SU-DHL-6 (cell line): ENCODE results near the gene C16orf78.

Experiments
- EZH2phosphoT487 ChIP-seq: fragments of 200-600 bp; sonication (generic), shearing (Covaris generic); conservative IDR thresholded peaks from 2 replicates; pipeline ENCODE4 v1.6.1; 2018; ENCODE audit warnings: mild to moderate bottlenecking, antibody characterized with exemption, low read length, moderate library complexity, mixed read lengths
- TF ChIP-seq, protein P1 (sequence below): fragments of 200-600 bp; sonication (generic); IDR thresholded peaks from one replicate; pipeline ENCODE4 v1.5.1; 2017; ENCODE audit warnings: antibody characterized with exemption, mild to moderate bottlenecking, low read length, moderate library complexity; ENCODE audit not compliant: insufficient read depth, poor library complexity, severe bottlenecking

DNA sequence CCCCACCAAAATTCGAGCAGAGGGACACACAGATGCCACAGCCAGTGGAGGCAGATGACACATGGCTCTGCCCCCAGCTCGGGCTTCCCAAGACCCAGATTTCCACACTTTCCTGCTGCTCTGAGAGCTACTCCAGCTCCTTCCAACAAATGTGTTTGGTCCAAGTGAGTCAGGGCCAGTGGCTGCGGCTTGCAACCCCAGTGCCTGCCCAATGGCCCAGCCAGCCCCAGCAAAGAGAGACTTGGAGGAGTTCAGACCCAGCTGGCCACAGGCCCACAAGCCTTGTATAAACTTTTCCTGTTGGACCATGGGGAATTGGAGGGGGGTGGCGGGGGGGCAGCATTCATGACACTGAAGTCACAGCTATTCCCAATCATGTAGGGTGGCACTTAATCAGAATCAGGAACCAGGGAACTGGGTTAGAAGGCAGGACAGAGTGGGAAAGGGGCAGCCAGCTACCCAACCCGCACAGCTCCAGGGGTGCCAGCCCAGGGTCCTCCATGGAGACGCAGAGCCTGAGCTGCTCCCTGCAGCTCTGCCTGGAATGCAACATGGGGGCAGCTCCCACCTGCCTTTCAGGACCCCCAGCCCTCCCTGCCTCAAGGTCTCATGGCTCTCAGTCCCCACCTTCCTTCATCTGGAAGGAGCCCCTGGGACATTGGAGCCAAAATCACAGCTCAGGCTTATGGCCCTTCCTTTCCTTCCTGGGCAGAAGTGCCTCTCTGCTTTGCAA lies 17.5 kb upstream of the C16orf78 start:
- TF ChIP-seq, protein P1, sequence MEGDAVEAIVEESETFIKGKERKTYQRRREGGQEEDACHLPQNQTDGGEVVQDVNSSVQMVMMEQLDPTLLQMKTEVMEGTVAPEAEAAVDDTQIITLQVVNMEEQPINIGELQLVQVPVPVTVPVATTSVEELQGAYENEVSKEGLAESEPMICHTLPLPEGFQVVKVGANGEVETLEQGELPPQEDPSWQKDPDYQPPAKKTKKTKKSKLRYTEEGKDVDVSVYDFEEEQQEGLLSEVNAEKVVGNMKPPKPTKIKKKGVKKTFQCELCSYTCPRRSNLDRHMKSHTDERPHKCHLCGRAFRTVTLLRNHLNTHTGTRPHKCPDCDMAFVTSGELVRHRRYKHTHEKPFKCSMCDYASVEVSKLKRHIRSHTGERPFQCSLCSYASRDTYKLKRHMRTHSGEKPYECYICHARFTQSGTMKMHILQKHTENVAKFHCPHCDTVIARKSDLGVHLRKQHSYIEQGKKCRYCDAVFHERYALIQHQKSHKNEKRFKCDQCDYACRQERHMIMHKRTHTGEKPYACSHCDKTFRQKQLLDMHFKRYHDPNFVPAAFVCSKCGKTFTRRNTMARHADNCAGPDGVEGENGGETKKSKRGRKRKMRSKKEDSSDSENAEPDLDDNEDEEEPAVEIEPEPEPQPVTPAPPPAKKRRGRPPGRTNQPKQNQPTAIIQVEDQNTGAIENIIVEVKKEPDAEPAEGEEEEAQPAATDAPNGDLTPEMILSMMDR, result no peak
- no peak for TF ChIP-seq EZH2phosphoT487
